ENCODE data around the gene PARVB. TPM values are rescaled to one million over a fixed set of nuclear protein-coding genes. Genes with fewer than 3 reads are reported as not detected.

Gene PARVB
- total RNA-seq, 1 donor from 2014 or later: 6.7 TPM

- ATAC-seq: no peak
Observed at GRCh38 chr22:44111562-44112155, 87.6 kb downstream of the PARVB start.

- no peak for ATAC-seq
Observed at GRCh38 chr22:44112191-44112590, 88.1 kb downstream of the PARVB start.

- ATAC-seq: no peak
Observed at GRCh38 chr22:44116331-44116730, 92.2 kb downstream of the PARVB start.

GRCh38 chr22:44116755-44117684 lies 92.9 kb downstream of the PARVB start:
- no peak for ATAC-seq

GRCh38 chr22:44117746-44118145 lies 93.6 kb downstream of the PARVB start:
- no peak for ATAC-seq

GRCh38 chr22:44118645-44119315 lies 94.7 kb downstream of the PARVB start:
- ATAC-seq: no peak

GRCh38 chr22:44119669-44120313 lies 95.7 kb downstream of the PARVB start:
- ATAC-seq: no peak

GRCh38 chr22:44120314-44120704 lies 96.2 kb downstream of the PARVB start:
- no peak for ATAC-seq

- ATAC-seq: no peak
Observed at GRCh38 chr22:44125421-44125820, 101.3 kb downstream of the PARVB start.

GRCh38 chr22:44126807-44127206 lies 102.7 kb downstream of the PARVB start:
- no peak for ATAC-seq

- no peak for ATAC-seq
Observed at GRCh38 chr22:44127356-44127755, 103.3 kb downstream of the PARVB start.

GRCh38 chr22:44128958-44129618 lies 105.0 kb downstream of the PARVB start:
- no peak for ATAC-seq

GRCh38 chr22:44129619-44129976 lies 105.5 kb downstream of the PARVB start:
- ATAC-seq: no peak

GRCh38 chr22:44130076-44130711 lies 106.1 kb downstream of the PARVB start:
- ATAC-seq: no peak

GRCh38 chr22:44131412-44131811 lies 107.3 kb downstream of the PARVB start:
- ATAC-seq: no peak

GRCh38 chr22:44131989-44132685 lies 108.0 kb downstream of the PARVB start:
- ATAC-seq: no peak

GRCh38 chr22:44132724-44133123 lies 108.6 kb downstream of the PARVB start:
- no peak for ATAC-seq

- no peak for ATAC-seq
Observed at GRCh38 chr22:44133161-44133560, 109.1 kb downstream of the PARVB start.

- no peak for ATAC-seq
Observed at GRCh38 chr22:44133901-44134571, 109.9 kb downstream of the PARVB start.

- ATAC-seq: no peak
Observed at GRCh38 chr22:44136112-44136511, 112.0 kb downstream of the PARVB start.

- no peak for ATAC-seq
Observed at GRCh38 chr22:44136786-44137185, 112.7 kb downstream of the PARVB start.
